SH-SY5Y (cell line): ENCODE measurements around the gene TUBA8.

Experiments
- GATA2 ChIP-seq: IDR thresholded peaks from 2 replicates; pipeline ENCODE4 v1.6.1; 2011; ENCODE audit warnings: mild to moderate bottlenecking, low read depth, low read length
- GATA3 ChIP-seq: IDR thresholded peaks from 2 replicates; pipeline ENCODE4 v1.6.1; 2011; ENCODE audit warnings: low read depth, mild to moderate bottlenecking, low read length, moderate library complexity

DNA sequence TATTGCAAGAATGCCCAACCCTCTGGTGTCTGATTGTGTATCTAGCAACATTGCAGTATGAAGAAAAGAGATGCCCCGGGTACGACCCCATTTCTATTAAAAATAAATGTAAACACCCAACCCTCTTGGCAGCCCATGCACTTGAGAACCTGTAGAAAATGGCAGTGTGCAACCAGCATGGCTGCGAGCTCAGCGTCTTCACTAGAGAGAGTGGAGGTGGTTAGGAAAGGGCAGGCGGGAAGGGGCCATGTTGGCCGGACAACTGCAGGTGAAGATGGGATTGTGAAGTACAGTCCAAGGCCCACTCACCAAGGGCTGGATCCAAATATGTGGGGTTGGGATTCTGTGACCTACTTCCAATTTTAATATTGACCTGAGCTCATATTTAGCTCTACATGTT is 16.9 kb upstream of the TUBA8 start:
- TF ChIP-seq GATA2 (no peak), GATA3 (no peak)
